Dermis blood vessel endothelial cell (primary cell): ENCODE data around the gene CCDC69. TPM values are rescaled to one million over a fixed set of nuclear protein-coding genes. Genes with fewer than 3 reads are reported as not detected.

ENCODE experiments used
- DNase-seq: peaks from one replicate; pipeline ENCODE4 v3.0.0; 2010
- total RNA-seq: library from RNA; depleted of rRNA; stranded (reverse); fragments of >200 nt; gene quantifications from 2 replicates; pipeline ENCODE4 v1.2.3, GENCODE V29; 2014

CCDC69 gene
- total RNA-seq, 1 donor from 2014 or later: 5.6 TPM

DNA sequence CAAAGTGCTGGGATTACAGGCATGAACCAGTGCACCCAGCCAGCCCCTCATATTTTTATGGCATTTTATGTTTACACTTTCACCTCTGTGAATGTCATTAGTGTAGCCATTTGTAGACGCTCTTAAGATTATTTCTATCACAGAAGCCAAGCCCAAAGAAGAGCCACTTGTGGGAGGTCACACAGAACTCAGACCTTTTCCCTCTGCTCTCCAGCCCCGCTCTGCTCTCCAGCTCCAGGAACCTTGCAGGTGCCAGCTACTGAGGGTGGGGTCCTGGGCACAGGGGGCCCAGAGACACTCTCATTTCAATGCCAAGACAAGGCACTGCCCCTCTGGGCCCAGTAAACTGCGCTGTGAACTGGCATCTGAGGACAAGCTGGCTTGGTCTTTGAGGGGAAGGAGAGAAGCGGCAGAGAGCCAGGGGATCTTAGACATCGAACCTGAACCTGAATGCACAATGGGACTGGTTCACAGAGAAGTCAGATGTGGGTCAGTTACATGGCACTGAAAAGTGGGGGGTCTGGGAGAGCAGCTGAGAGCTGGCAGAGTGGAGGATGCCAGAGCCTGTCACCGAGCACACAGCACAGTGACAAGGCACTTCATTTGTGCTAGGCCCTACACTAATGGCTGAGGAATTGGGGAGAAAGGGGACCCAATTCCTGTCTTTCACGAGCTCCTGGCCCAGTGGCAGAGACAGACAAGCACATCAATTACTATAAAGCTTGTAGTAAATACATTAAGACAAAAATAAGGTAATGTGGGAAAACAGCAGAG, 83.0 kb downstream of the CCDC69 start:
- DNase-seq: no peak

DNA sequence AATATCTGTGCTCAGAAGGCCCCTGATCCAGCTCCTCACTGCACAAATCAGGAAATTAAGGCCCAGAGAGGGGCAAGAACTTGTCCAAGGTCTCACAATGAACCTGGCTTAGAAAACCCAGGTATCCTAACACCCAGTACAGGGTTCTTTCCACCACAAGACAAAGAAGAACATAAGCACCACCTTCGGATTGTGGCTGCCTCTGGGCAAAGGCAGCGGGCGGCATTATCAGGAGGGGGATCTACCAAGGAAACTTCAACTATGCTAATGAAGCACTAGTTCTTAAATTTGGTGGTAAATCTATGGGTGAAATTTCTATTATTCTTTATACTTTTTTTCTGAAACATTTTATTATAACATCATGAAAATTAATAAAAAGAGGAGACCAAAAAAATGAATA, 84.2 kb downstream of the CCDC69 start:
- no peak for DNase-seq

DNA sequence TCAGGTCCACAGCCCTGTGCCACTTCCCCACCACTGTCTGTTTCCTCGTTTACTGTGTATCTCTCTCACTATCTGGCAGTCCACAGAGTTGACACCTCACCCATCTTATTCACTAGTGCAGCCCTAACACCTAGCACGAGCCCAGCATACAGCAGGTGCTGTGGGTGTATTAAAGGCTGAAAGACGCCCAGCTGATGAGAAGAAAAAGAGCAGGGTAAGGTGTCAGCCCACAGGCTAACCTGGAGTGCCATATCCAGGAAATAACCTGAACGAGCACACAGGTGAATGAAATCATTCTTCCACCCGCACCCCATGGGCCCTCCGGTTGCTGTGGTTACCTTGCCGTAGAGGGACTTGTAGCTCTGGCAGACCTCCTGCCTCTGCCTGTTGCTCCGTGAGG, 84.9 kb downstream of the CCDC69 start:
- DNase-seq: no peak

DNA sequence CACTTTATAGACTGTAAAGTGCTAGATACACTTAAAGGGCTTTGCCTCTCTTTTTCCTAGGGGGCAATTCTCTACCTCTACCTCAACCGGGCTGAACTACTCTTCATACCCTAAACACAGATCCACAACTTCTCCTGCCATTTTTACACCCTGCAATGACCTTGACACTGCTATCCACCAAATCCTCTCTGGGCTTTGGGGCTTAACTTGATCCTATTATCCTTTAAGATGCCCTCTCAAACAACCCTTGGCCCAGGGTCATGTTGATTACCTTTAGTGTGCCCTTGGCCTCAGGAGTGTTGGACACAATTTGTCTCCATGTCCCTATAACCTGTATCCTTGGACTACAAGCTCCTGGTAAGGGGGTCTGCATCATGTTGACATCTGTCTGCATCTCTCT, 85.8 kb downstream of the CCDC69 start:
- DNase-seq: no peak

DNA sequence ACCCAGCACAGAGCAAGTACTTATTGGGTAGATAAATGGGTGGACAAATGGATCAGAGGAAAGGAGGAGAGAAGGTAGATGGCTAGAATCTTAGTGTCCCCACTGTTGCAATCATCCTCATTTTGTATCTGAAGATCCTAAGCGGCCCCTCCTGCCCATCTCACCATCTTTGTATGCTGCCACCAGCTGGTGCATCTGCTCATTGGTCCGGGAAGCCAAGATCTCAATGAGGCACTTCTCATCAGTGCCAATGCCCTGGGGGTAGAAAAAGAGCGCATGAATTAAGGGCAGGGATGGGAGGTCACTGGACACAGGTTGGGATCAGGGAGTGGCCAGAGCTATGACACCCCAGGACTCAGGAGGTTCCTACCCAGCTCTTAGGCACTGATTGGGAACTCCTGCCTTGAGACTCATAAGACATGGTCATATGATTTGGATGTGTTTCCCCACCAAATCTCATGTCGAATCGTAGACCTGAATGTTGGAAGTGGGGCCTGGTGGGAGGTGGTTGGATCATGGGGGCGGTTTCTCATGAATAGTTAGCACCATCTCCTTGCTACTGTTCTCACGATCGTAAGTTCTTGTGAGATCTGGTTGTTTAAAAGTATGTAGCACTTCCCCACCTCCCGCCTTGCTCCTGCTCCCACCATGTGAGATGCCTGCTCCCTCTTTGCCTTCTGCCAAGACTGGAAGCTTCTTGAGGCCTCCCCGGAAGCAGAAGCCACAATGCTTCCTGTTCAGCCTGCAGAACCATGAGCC, 86.6 kb downstream of the CCDC69 start:
- DNase-seq: no peak

DNA sequence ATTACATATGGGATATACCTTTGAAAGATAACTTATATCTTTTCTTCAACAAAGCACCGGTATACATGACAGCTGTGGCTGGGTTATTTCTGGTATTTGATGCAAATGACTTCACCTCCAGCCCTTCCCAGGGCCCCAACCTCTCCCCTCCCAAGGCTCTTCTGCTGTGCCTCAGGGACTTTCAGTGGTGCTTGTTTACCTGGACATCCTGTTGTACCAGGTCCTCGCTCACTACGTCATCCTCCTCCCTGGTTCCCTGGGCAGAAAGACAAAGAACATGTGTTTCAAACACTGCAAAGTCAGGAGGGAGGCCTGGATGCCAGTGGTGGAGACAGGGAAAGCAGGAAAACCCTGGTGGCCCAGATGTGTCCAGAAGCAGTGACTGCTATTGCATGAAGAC, 89.7 kb downstream of the CCDC69 start:
- no peak for DNase-seq

DNA sequence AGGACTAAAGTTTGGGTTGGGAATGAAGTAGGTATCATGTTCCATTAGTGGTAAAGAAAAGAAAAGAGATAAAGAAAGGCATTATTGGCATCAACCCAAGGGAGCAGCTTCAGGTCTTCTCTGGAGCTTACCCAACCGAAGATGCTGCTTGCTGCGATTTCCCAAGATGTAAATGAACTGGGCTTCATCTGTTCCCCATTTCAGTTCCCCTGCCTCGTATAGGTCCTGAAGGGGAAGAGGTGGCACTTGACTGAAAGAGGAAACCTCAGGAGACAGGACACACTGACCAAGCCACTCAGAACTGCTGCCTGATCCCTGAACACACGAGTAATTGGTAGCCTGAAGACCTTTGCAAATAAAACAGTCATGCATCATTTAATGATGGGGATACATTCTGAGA, 90.9 kb downstream of the CCDC69 start:
- DNase-seq: no peak

Other genes with a start within 250 kb of the CCDC69 start
- 16.8 and 22.8 TPM in 2 replicates for gene GPX3, start 203.5 kb downstream of the CCDC69 start, total RNA-seq
- 104 and 148 TPM in 2 replicates for gene TNIP1, start 143.1 kb downstream of the CCDC69 start, total RNA-seq
- 144 and 211 TPM in 2 replicates for gene ANXA6, start 66.3 kb downstream of the CCDC69 start, total RNA-seq
- gene GM2A, start 29.1 kb upstream of the CCDC69 start, total RNA-seq: 15.5 and 18.0 TPM in 2 replicates
- gene SLC36A3, start 79.7 kb upstream of the CCDC69 start, total RNA-seq: not detected in 2 replicates
- gene SLC36A2, start 123.5 kb upstream of the CCDC69 start, total RNA-seq: not detected in 2 replicates
- gene SLC36A1, start 223.5 kb upstream of the CCDC69 start, total RNA-seq: 2.7 and 3.6 TPM in 2 replicates